Suprapubic skin (tissue), 4 donors: Measurements from ENCODE around the gene WDR73. TPM values are rescaled to one million over a fixed set of nuclear protein-coding genes. Genes with fewer than 3 reads are reported as not detected.
A peak's percentile ranks its signal among the peaks of the same experiment; 100 is the strongest.

Experiments used
- DNase-seq, 2 donors: peaks; one replicate each; pipeline ENCODE4 v3.0.0-alpha.2; 2019; ENCODE audit warnings: low spot score in 2 of 2
- H3K27ac ChIP-seq: fragments of 200-600 bp; sonication (generic); one replicate; pipeline ENCODE4 v1.5.1; 2019
- H3K27me3 ChIP-seq: fragments of 200-600 bp; sonication (generic); one replicate; pipeline ENCODE4 v1.5.1; 2019
- H3K36me3 ChIP-seq: fragments of 200-600 bp; sonication (generic); one replicate; pipeline ENCODE4 v1.5.1; 2019
- H3K4me1 ChIP-seq: fragments of 200-600 bp; sonication (generic); one replicate; pipeline ENCODE4 v1.5.1; 2019
- H3K4me3 ChIP-seq: fragments of 200-600 bp; sonication (generic); one replicate; pipeline ENCODE4 v1.5.1; 2019; ENCODE audit warnings: mild to moderate bottlenecking
- H3K9me3 ChIP-seq: fragments of 200-600 bp; sonication (generic); one replicate; pipeline ENCODE4 v1.5.1; 2019
- CTCF ChIP-seq, 2 donors: fragments of 200-600 bp in 1 of 2; fragments of 450-650 bp in 1 of 2; sonication (generic) in 1 of 2; IDR thresholded peaks; one replicate each; pipeline ENCODE4 v1.5.1; 2016 to 2019; ENCODE audit warnings: antibody characterized with exemption in 2 of 2, mild to moderate bottlenecking in 1 of 2, moderate library complexity in 1 of 2
- EP300 ChIP-seq: sonication (generic); formaldehyde crosslinking; IDR thresholded peaks from one replicate; pipeline ENCODE4 v1.6.1; 2017; ENCODE audit warnings: antibody characterized with exemption
- POLR2A ChIP-seq, 2 donors: fragments of 450-650 bp; IDR thresholded peaks; one replicate each; pipeline ENCODE4 v1.6.1; 2017; ENCODE audit warnings: antibody characterized with exemption in 2 of 2, mild to moderate bottlenecking in 2 of 2, moderate library complexity in 2 of 2
- POLR2AphosphoS5 ChIP-seq, 3 donors: sonication (generic); formaldehyde crosslinking; IDR thresholded peaks; one replicate each; pipeline ENCODE4 v1.6.1; 2017; ENCODE audit warnings: antibody characterized with exemption in 3 of 3
- WGBS: methylation state at CpG from one replicate; pipeline ENCODE4 v1.1.5; 2018; 5-methylcytosine and 5-hydroxymethylcytosine counted together
- total RNA-seq, 4 donors: library from RNA; depleted of rRNA; stranded (reverse); fragments of >200 nt; gene quantifications; one replicate each; pipeline ENCODE4 v1.1.0, GENCODE V29; 2016

The WDR73 gene
- total RNA-seq, 4 donors from 2014 or later: 16.0 to 39.9 (median 27.2) TPM

GRCh38 chr15:84638103-84638502, 16.0 kb downstream of the WDR73 start:
- Histone ChIP-seq H3K9me3 (no peaks in the 10 kb centered on the region), H3K27me3 (no peaks in the 10 kb centered on the region), H3K36me3 (peaks cover 48% of the 10 kb centered on the region), H3K4me3 (no peak overlapping the region), H3K4me1 (peaks cover 17% of the 10 kb centered on the region), H3K27ac (no peak overlapping the region)
- WGBS: 79% methylated on average over 3 of the region's 3 CpGs
- DNase-seq: no peak
- TF ChIP-seq POLR2A (IDR thresholded peaks at IDR 0.05) (no peak), CTCF (IDR thresholded peaks at IDR 0.05) (no peak), POLR2AphosphoS5 (IDR thresholded peaks at IDR 0.05) (no peak), EP300 (no peak)

- TF ChIP-seq EP300 (no peak), CTCF (IDR thresholded peaks at IDR 0.05) (no peak), POLR2A (IDR thresholded peaks at IDR 0.05) (no peak), POLR2AphosphoS5 (IDR thresholded peaks at IDR 0.05) (no peak)
- peak overlapping the region; percentile 75 for H3K4me3 ChIP-seq
- WGBS: 35% methylated on average over 23 of the region's 23 CpGs
- peak overlapping the region; percentile 96 for H3K27ac ChIP-seq
- H3K27me3 ChIP-seq: no peaks in the 10 kb centered on the region
- no peak for DNase-seq
- H3K36me3 ChIP-seq: peaks cover 10% of the 10 kb centered on the region
- peaks cover 40% of the 10 kb centered on the region for H3K4me1 ChIP-seq
- H3K9me3 ChIP-seq: no peaks in the 10 kb centered on the region
Measured at GRCh38 chr15:84634228-84634837, 19.8 kb downstream of the WDR73 start.

- TF ChIP-seq POLR2AphosphoS5 (IDR thresholded peaks at IDR 0.05) (peak in 1 of 3 donors; percentile 8), POLR2A (IDR thresholded peaks at IDR 0.05) (no peak)
- Histone ChIP-seq H3K27ac (peak overlapping the region; percentile 96), H3K4me1 (peaks cover 40% of the 10 kb centered on the region), H3K27me3 (no peaks in the 10 kb centered on the region), H3K9me3 (no peaks in the 10 kb centered on the region), H3K4me3 (peak overlapping the region; percentile 75), H3K36me3 (peaks cover 8% of the 10 kb centered on the region)
- peak; percentile 84 to 91 for DNase-seq
- 0% methylated on average over 28 of the region's 105 CpGs for WGBS
Measured at GRCh38 chr15:84633311-84634227, 20.5 kb downstream of the WDR73 start.

- H3K27ac ChIP-seq: peak overlapping the region; percentile 75
- TF ChIP-seq POLR2A (IDR thresholded peaks at IDR 0.05): no peak
- TF ChIP-seq CTCF (IDR thresholded peaks at IDR 0.05): no peak
- TF ChIP-seq EP300: no peak
- no peak for TF ChIP-seq POLR2AphosphoS5 (IDR thresholded peaks at IDR 0.05)
- DNase-seq: no peak
- H3K4me3 ChIP-seq: peak overlapping the region; percentile 75
- peaks cover 40% of the 10 kb centered on the region for H3K4me1 ChIP-seq
- WGBS: 31% methylated on average over 7 of the region's 7 CpGs
- no peaks in the 10 kb centered on the region for H3K27me3 ChIP-seq
- no peaks in the 10 kb centered on the region for H3K9me3 ChIP-seq
- H3K36me3 ChIP-seq: no peaks in the 10 kb centered on the region
Measured at GRCh38 chr15:84631706-84632272, 22.3 kb downstream of the WDR73 start.

- H3K36me3 ChIP-seq: no peaks in the 10 kb centered on the region
- no peaks in the 10 kb centered on the region for H3K9me3 ChIP-seq
- H3K27ac ChIP-seq: no peak overlapping the region
- H3K4me1 ChIP-seq: peaks cover 26% of the 10 kb centered on the region
- no peak overlapping the region for H3K4me3 ChIP-seq
- no peak for DNase-seq
- 93% methylated on average over 9 of the region's 9 CpGs for WGBS
- H3K27me3 ChIP-seq: no peaks in the 10 kb centered on the region
- TF ChIP-seq POLR2AphosphoS5 (IDR thresholded peaks at IDR 0.05): no peak
- TF ChIP-seq EP300: no peak
Measured at GRCh38 chr15:84629033-84629432, 25.1 kb downstream of the WDR73 start.

- Histone ChIP-seq H3K9me3 (peaks cover 10% of the 10 kb centered on the region), H3K4me3 (no peak overlapping the region), H3K4me1 (no peaks in the 10 kb centered on the region), H3K27me3 (no peaks in the 10 kb centered on the region), H3K36me3 (peaks cover 19% of the 10 kb centered on the region), H3K27ac (no peak overlapping the region)
- no peak for TF ChIP-seq POLR2A (IDR thresholded peaks at IDR 0.05)
- TF ChIP-seq EP300: no peak
- TF ChIP-seq POLR2AphosphoS5 (IDR thresholded peaks at IDR 0.05): no peak
- no peak for TF ChIP-seq CTCF (IDR thresholded peaks at IDR 0.05)
- WGBS: 86% methylated on average over 2 of the region's 2 CpGs
- no peak for DNase-seq
Measured at GRCh38 chr15:84625123-84625522, 29.0 kb downstream of the WDR73 start.
